SIG-M5 (cell line): ENCODE measurements around the gene WHAMM.
"Not testable (repeated sequence)": the region's sequence is repeated elsewhere in the genome, so short reads cannot be mapped to it uniquely, and the experiment has no call there.

Source experiments
- DNase-seq: peaks from one replicate; lab custom pipeline; 2025; lab: John Stamatoyannopoulos, UW

WHAMM gene

GRCh38 chr15:82809308-82810060, at the start of gene WHAMM:
Gene WHAMM (plus strand): TSS chr15:82809628. CDS start chr15:82809727, 99 bp downstream.
- DNase-seq: peak; percentile 76

GRCh38 chr15:82763361-82764116, 45.9 kb upstream of the WHAMM start:
- DNase-seq: no peak

GRCh38 chr15:82764117-82764490, 45.3 kb upstream of the WHAMM start:
- no peak for DNase-seq

- DNase-seq: no peak
These were observed 44.7 kb upstream of the WHAMM start for GRCh38 chr15:82764740-82765139.

- DNase-seq: not testable (repeated sequence)
These were observed 43.2 kb upstream of the WHAMM start for GRCh38 chr15:82766201-82766600.

GRCh38 chr15:82767163-82767829, 42.1 kb upstream of the WHAMM start:
- no peak for DNase-seq

- DNase-seq: no peak
These were observed 40.9 kb upstream of the WHAMM start for GRCh38 chr15:82768414-82769054.

- no peak for DNase-seq
These were observed 37.4 kb upstream of the WHAMM start for GRCh38 chr15:82771789-82772607.

GRCh38 chr15:82774496-82774895, 34.9 kb upstream of the WHAMM start:
- DNase-seq: no peak

- no peak for DNase-seq
These were observed 30.7 kb upstream of the WHAMM start for GRCh38 chr15:82778755-82779154.

- DNase-seq: no peak
These were observed 28.1 kb upstream of the WHAMM start for GRCh38 chr15:82781349-82781748.

GRCh38 chr15:82788496-82788895, 20.9 kb upstream of the WHAMM start:
- no peak for DNase-seq

- no peak for DNase-seq
These were observed 19.9 kb upstream of the WHAMM start for GRCh38 chr15:82789491-82789890.

GRCh38 chr15:82790321-82790720, 19.1 kb upstream of the WHAMM start:
- DNase-seq: no peak

- no peak for DNase-seq
These were observed 17.4 kb upstream of the WHAMM start for GRCh38 chr15:82792068-82792467.

- DNase-seq: no peak
These were observed 15.7 kb upstream of the WHAMM start for GRCh38 chr15:82793737-82794136.

GRCh38 chr15:82798104-82798503, 11.3 kb upstream of the WHAMM start:
- no peak for DNase-seq

GRCh38 chr15:82798531-82799166, 10.8 kb upstream of the WHAMM start:
- DNase-seq: no peak

- no peak for DNase-seq
These were observed 10.1 kb upstream of the WHAMM start for GRCh38 chr15:82799183-82799841.

- no peak for DNase-seq
These were observed 6.9 kb upstream of the WHAMM start for GRCh38 chr15:82802497-82802896.
